Mesendoderm (in vitro differentiated cells): Measurements from ENCODE around the gene ITGB7.
"Not testable (repeated sequence)": the region's sequence is repeated elsewhere in the genome, so short reads cannot be mapped to it uniquely, and the experiment has no call there.

Experiments
- DNase-seq: peaks from one replicate; pipeline ENCODE4 v3.0.0; 2013
- H2AK5ac ChIP-seq: 2 replicates; pipeline ENCODE4 v1.6.1; 2013; ENCODE audit warnings: low read length, inconsistent platforms
- H2BK120ac ChIP-seq: 2 replicates; pipeline ENCODE4 v1.6.1; 2013; ENCODE audit warnings: low read depth, mild to moderate bottlenecking, low read length, moderate library complexity, mixed read lengths
- H2BK15ac ChIP-seq: replicated peaks from 2 replicates; pipeline ENCODE4 v1.6.1; 2013; ENCODE audit warnings: low read depth, mild to moderate bottlenecking, moderate library complexity
- H2BK5ac ChIP-seq: 2 replicates; pipeline ENCODE4 v1.6.1; 2013; ENCODE audit warnings: low read length, inconsistent platforms
- H3K18ac ChIP-seq: 2 replicates; pipeline ENCODE4 v1.6.1; 2013; ENCODE audit warnings: mild to moderate bottlenecking, low read length, mixed read lengths
- H3K23ac ChIP-seq: one replicate; pipeline ENCODE4 v1.6.1; 2013; ENCODE audit warnings: low read length
- H3K27ac ChIP-seq: 2 replicates; pipeline ENCODE4 v1.5.1; 2013; ENCODE audit warnings: low read depth, mild to moderate bottlenecking, inconsistent platforms, low read length, moderate library complexity
- H3K27me3 ChIP-seq: 2 replicates; pipeline ENCODE4 v1.6.1; 2013; ENCODE audit warnings: low read length, control low read depth, mild to moderate bottlenecking, inconsistent platforms; ENCODE audit not compliant: insufficient read depth, poor library complexity
- H3K36me3 ChIP-seq: 2 replicates; pipeline ENCODE4 v1.6.1; 2013; ENCODE audit warnings: low read length, inconsistent platforms; ENCODE audit not compliant: control insufficient read depth, insufficient read depth
- H3K4ac ChIP-seq: one replicate; pipeline ENCODE4 v1.6.1; 2013; ENCODE audit warnings: low read depth, mild to moderate bottlenecking, low read length, moderate library complexity
- H3K4me1 ChIP-seq: 2 replicates; pipeline ENCODE4 v1.6.1; 2013; ENCODE audit warnings: low read depth, low read length, inconsistent platforms; ENCODE audit not compliant: control insufficient read depth
- H3K4me2 ChIP-seq: 2 replicates; pipeline ENCODE4 v1.6.1; 2013; ENCODE audit warnings: low read length
- H3K4me3 ChIP-seq: 2 replicates; pipeline ENCODE4 v1.5.1; 2013; ENCODE audit warnings: mild to moderate bottlenecking, low read length
- H3K56ac ChIP-seq: one replicate; pipeline ENCODE4 v1.6.1; 2013; ENCODE audit warnings: low read length
- H3K79me1 ChIP-seq: 2 replicates; pipeline ENCODE4 v1.6.1; 2013; ENCODE audit warnings: low read length, inconsistent platforms
- H3K79me2 ChIP-seq: 2 replicates; pipeline ENCODE4 v1.6.1; 2013; ENCODE audit warnings: mild to moderate bottlenecking, low read length; ENCODE audit not compliant: control insufficient read depth, insufficient read depth
- H3K9ac ChIP-seq: 2 replicates; pipeline ENCODE4 v1.6.1; 2013; ENCODE audit warnings: low read length, inconsistent platforms
- H4K5ac ChIP-seq: one replicate; pipeline ENCODE4 v1.6.1; 2013; ENCODE audit warnings: low read length
- H4K8ac ChIP-seq: one replicate; pipeline ENCODE4 v1.6.1; 2013; ENCODE audit warnings: low read depth, mild to moderate bottlenecking, control low read depth, low read length, moderate library complexity
- WGBS: extraction: QIAGEN DNeasy Blood & Tissue Kit; methylation state at CpG from one replicate; pipeline ENCODE4 v1.1.7; 2013; ENCODE audit warnings: low lambda C conversion rate, missing lambda C conversion rate; ENCODE audit not compliant: insufficient coverage; ENCODE audit errors: extremely low coverage; 5-methylcytosine and 5-hydroxymethylcytosine counted together

The ITGB7 gene

DNA sequence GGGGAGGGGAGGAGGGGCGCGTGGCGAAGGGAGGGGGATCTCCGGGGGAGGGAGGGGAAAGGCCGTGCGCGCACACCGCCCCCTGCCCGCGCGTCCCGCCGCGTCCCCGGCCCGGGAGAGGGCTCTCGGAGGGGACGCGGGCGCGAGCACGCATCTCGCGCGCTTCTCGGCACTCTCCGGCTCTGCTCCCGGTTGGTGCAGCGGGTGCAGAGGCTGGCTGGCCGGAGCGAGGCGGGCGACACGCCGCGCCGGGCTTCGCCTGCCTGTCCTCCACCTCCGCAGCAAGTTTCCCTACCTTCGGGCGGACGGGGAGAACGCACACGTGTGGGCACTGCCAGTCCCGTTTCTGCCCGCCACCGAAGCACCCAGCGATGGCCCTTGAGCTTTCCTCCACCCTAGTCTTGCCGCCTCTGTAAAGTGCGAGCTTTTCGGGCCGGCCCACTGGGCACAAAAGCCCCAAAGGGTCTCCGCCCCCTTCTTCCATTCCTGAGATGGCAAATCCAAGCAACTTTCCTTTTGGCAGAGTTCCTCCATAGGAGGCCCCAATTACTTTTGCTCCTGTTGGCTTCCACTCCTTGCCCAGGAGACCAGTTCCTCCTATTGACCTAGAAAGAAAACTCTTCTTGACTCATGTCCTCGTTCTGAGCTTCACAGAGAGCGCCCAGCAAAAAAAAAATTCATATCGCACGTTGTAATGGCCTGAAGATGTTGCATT lies 26.0 kb downstream of the ITGB7 start:
- no peaks in the 10 kb centered on the region for H3K27me3 ChIP-seq
- peaks cover 9% of the 10 kb centered on the region for H3K79me1 ChIP-seq
- peak; percentile 89 for DNase-seq
- peaks cover 6% of the 10 kb centered on the region for H3K36me3 ChIP-seq
- H3K23ac ChIP-seq, result peak overlapping the region; percentile 94
- peak overlapping the region; percentile 13 for H3K4me2 ChIP-seq
- no peak overlapping the region for H2BK15ac ChIP-seq
- peak overlapping the region; percentile 82 for H3K4me3 ChIP-seq
- WGBS, result no CpG with 5 or more reads among the region's 57 CpGs
- H2BK120ac ChIP-seq, result no peak overlapping the region
- peaks cover 2% of the 10 kb centered on the region for H3K79me2 ChIP-seq
- H3K18ac ChIP-seq, result peak overlapping the region; percentile 96
- peak overlapping the region; percentile 5 for H3K4ac ChIP-seq
- peak overlapping the region; percentile 97 for H3K27ac ChIP-seq
- H3K9ac ChIP-seq, result peak overlapping the region; percentile 94
- peak overlapping the region; percentile 98 for H3K56ac ChIP-seq
- H2AK5ac ChIP-seq, result no peak overlapping the region
- H4K8ac ChIP-seq, result no peak overlapping the region
- no peak overlapping the region for H2BK5ac ChIP-seq
- no peak overlapping the region for H4K5ac ChIP-seq
- H3K4me1 ChIP-seq, result peaks cover 2% of the 10 kb centered on the region

- peak within 1 kb of the TSS; percentile 82 for H3K4me3 ChIP-seq
- peak within 1 kb of the TSS; percentile 28 for H3K4me2 ChIP-seq
- H2BK120ac ChIP-seq, result no peak within 1 kb of the TSS
- H4K8ac ChIP-seq, result peak within 1 kb of the TSS; percentile 2
- H3K23ac ChIP-seq, result peak within 1 kb of the TSS; percentile 94
- peaks cover 2% of the 10 kb centered on the region for H3K79me2 ChIP-seq
- H3K27ac ChIP-seq, result peak within 1 kb of the TSS; percentile 97
- peak; percentile 99 for DNase-seq
- H3K79me1 ChIP-seq, result peaks cover 9% of the 10 kb centered on the region
- H2AK5ac ChIP-seq, result no peak within 1 kb of the TSS
- H4K5ac ChIP-seq, result peak within 1 kb of the TSS; percentile 9
- H3K18ac ChIP-seq, result peak within 1 kb of the TSS; percentile 96
- H3K56ac ChIP-seq, result peak within 1 kb of the TSS; percentile 98
- H2BK5ac ChIP-seq, result peak within 1 kb of the TSS; percentile 69
- WGBS, result no CpG with 5 or more reads among the region's 70 CpGs
- H3K27me3 ChIP-seq, result no peaks in the 10 kb centered on the region
- peak within 1 kb of the TSS; percentile 94 for H3K9ac ChIP-seq
- H2BK15ac ChIP-seq, result no peak within 1 kb of the TSS
- peak within 1 kb of the TSS; percentile 82 for H3K4ac ChIP-seq
- H3K4me1 ChIP-seq, result peaks cover 5% of the 10 kb centered on the region
- H3K36me3 ChIP-seq, result peaks cover 3% of the 10 kb centered on the region
Observed at GRCh38 chr12:53180220-53180930, 26.7 kb downstream of the ITGB7 start, which contains the start of the genes CSAD and ZNF740. Gene CSAD, minus strand, starts transcription at chr12:53180925. Its CDS starts 7,455 bp downstream, at chr12:53173470. Gene ZNF740, plus strand, starts transcription at chr12:53180722. Its CDS starts 1,262 bp downstream, at chr12:53181984.

DNA sequence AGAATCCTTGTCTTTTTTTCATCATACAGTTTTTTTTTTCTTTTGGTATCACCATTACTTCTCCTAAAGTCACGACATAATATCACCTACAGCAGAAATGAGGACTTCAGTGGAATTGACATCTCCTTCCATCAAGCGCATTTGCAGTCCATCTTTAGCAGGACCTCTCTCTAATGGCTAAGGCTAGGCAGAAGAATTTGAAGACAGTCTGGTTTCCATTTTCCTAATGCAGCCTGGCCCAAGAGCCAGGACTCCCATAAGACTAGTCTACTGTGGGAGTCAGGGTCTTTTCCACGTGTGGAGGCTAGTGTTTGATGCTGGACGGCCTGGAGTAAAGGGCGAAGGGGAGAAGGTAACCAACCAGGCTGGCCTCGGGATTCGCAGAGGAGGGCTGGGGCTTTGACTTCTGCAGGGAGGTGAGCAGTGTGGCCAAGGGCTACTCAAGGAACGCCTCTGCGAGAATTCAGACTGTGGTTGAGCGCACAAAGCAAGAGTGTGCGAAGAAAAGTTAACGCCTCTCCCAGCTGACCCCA lies 27.3 kb downstream of the ITGB7 start:
- no peak overlapping the region for H2BK15ac ChIP-seq
- peaks cover 9% of the 10 kb centered on the region for H3K79me1 ChIP-seq
- peak overlapping the region; percentile 58 for H3K4me3 ChIP-seq
- no peak overlapping the region for H3K23ac ChIP-seq
- H2BK5ac ChIP-seq, result peak overlapping the region; percentile 10
- no peak overlapping the region for H2BK120ac ChIP-seq
- no peaks in the 10 kb centered on the region for H3K27me3 ChIP-seq
- peak overlapping the region; percentile 91 for H3K18ac ChIP-seq
- peak overlapping the region; percentile 91 for H3K56ac ChIP-seq
- DNase-seq, result no peak
- H2AK5ac ChIP-seq, result no peak overlapping the region
- peak overlapping the region; percentile 90 for H3K27ac ChIP-seq
- no CpG with 5 or more reads among the region's 12 CpGs for WGBS
- H3K4me1 ChIP-seq, result peaks cover 8% of the 10 kb centered on the region
- peak overlapping the region; percentile 2 for H4K8ac ChIP-seq
- H3K36me3 ChIP-seq, result peaks cover 3% of the 10 kb centered on the region
- peak overlapping the region; percentile 82 for H3K4ac ChIP-seq
- peak overlapping the region; percentile 9 for H4K5ac ChIP-seq
- H3K4me2 ChIP-seq, result peak overlapping the region; percentile 28
- peak overlapping the region; percentile 88 for H3K9ac ChIP-seq
- peaks cover 2% of the 10 kb centered on the region for H3K79me2 ChIP-seq

- H3K4me1 ChIP-seq, H3K9ac ChIP-seq, H3K56ac ChIP-seq, H3K27me3 ChIP-seq, H3K4me3 ChIP-seq, H3K36me3 ChIP-seq, H3K79me2 ChIP-seq, DNase-seq, H4K5ac ChIP-seq, H2BK120ac ChIP-seq, H3K27ac ChIP-seq, H3K18ac ChIP-seq, H2AK5ac ChIP-seq, H3K79me1 ChIP-seq, H3K23ac ChIP-seq, H3K4ac ChIP-seq, H2BK5ac ChIP-seq, H4K8ac ChIP-seq, H2BK15ac ChIP-seq, H3K4me2 ChIP-seq: not testable (repeated sequence)
- no CpG with 5 or more reads among the region's 14 CpGs for WGBS
Observed at GRCh38 chr12:53178803-53179202, 28.2 kb downstream of the ITGB7 start.

DNA sequence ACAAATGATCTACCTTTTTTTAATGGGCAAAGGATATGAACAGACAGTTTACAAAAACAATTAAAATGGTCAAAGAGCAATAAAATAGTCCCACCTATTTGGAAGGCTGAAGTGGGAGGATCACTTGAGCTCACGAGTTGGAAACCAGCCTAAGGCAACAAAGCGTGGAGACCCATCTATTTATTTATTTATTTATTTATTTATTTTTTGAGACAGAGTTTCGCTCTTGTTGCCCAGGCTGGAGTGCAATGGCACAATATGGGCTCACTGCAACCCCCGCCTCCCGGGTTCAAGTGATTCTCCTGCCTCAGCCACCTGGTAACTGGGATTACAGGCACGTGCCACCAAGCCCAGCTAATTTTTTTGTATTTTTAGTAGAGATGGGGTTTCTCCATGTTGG lies 29.6 kb downstream of the ITGB7 start:
- WGBS, result no CpG with 5 or more reads among the region's 6 CpGs

More for the DNA sequence above, 29.6 kb downstream of the ITGB7 start:
- not testable (repeated sequence) for H2BK15ac ChIP-seq, H3K4me3 ChIP-seq, H3K4me2 ChIP-seq, H3K56ac ChIP-seq, H4K5ac ChIP-seq, H3K27me3 ChIP-seq, DNase-seq, H2BK5ac ChIP-seq, H3K79me2 ChIP-seq, H4K8ac ChIP-seq, H3K18ac ChIP-seq, H3K36me3 ChIP-seq, H3K4me1 ChIP-seq, H3K27ac ChIP-seq, H3K23ac ChIP-seq, H2BK120ac ChIP-seq, H3K4ac ChIP-seq, H3K79me1 ChIP-seq, H2AK5ac ChIP-seq, H3K9ac ChIP-seq
